HG03097 (cell line): ENCODE data around the gene INIP.
"Not testable (repeated sequence)": the region's sequence is repeated elsewhere in the genome, so short reads cannot be mapped to it uniquely, and the experiment has no call there.

ENCODE experiments used
- ATAC-seq: cut with Tn5 transposase; IDR thresholded peaks from one replicate; pipeline ENCODE4 v1.9.1; 2021; ENCODE audit not compliant: unreplicated experiment, low FRiP score

INIP gene

DNA sequence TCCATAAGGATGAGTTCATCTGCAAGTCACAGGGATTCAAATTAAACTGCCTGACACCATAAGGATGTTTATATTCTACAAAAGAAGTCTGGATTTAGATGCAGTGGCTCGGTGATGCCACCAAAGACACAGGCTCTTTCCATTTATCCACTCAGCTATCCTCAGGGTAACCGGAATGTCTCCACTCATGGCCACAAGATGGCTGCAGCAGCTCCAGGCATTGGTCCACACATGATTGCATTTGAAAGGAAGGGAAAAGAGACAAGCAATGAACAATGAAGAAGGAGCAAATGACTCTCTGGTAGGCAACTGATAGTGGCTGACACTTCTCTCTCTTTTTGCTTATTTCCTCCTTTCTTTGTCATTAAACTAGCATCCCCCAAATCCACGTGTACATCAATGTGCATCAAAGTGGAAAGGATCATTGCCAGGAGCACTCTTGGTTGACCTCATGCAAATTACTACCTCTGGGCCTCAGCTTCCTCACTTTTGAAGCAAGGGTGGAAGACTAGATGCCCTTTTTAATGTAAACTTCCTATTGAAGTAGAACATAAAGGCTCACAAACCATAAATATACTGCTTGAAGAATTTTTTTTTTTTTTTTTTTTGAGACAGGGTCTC lies 25.4 kb upstream of the INIP start:
- no peak for ATAC-seq

DNA sequence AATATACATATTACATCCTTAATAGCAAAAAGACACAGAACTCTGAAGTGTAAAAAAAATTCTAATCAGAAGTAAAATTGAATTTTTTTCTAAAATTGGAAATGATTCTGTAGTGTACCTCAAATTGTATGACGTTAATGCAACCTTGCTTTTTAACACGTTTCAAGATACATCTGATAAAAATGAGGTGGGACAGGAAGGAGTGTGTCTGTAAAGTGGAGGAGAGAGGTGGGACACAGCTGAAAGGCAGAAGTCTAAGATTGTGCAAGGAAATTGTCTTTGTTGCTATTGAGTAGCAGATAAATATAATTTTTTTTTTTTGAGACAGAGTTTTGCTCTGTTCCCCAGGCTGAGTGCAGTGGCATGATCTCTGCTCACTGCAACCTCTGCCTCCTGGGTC lies 17.0 kb upstream of the INIP start:
- ATAC-seq, result no peak

- no peak for ATAC-seq
Measured at GRCh38 chr9:112731971-112732370, 14.1 kb upstream of the INIP start.

- ATAC-seq, result no peak
Measured at GRCh38 chr9:112728401-112728800, 10.5 kb upstream of the INIP start.

- no peak for ATAC-seq
Measured at GRCh38 chr9:112726428-112726827, 8.5 kb upstream of the INIP start.

- ATAC-seq, result no peak
Measured at GRCh38 chr9:112725961-112726360, 8.0 kb upstream of the INIP start.

DNA sequence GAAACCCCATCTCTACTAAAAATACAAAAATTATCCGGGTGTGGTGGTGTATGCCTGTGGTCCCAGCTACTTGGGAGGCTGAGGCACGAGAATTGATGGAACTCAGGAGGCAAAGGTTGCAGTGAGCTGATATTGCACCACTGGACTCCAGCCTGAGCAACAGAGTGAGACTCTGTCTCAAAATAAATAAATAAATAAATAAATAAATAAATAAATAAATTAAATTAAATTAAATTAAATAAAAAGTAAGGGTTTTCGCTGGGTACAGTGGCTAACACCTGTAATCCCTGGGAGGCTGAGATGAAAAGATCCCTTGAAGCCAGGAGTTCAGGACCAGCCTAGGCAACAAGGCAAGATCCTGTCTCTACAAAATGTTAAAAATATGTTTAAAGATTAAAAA lies 4.8 kb upstream of the INIP start:
- not testable (repeated sequence) for ATAC-seq

DNA sequence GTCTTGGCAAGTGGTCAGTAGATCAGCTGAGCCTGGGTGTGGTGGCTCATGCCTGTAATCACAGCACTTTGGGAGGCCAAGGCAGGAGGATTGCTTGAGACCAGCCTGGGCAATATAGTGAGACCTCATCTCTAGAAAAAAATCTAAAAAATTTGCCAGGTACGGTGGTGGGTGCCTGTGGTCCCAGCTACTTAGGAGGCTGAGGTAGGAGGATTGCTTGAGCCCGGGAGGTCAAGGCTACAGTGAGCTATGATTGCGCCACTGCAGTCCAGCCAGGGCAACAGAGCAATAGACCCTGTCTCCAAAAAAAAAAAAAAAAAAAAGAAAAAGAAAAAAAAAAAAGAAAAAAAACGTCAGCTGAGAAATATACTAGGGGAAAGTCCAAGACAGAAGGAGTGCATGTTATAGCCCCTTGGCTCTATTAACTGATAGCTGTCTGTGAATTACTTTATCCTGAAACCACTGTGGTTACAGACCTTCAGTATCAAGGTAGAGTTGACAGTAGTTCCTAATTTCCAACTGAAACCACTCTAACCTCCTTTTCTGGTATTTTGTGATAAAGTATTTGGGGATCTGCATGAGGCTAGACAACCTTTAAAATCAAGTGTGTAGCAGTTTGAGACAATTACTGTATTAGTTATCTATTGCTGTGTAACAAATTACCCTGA lies 2.3 kb upstream of the INIP start:
- no peak for ATAC-seq

DNA sequence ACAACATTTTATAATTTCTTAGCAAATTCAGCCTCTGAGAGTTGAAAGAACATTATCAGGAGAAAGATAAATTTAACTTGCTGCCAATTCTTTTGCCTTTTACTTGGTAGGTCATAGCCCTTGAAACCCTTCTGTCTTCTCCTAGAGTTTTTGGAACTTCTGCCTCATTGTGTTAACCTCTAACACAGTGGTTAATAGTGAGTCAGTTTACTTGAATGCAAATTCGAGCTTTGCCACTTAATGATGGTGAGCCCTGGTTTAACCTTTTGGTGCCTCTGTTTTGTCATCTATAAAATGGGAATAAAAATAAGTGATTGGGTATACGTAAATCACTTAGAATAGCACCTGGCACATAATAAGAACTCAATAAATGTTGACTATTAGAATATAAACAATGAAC lies 1.8 kb upstream of the INIP start:
- no peak for ATAC-seq

DNA sequence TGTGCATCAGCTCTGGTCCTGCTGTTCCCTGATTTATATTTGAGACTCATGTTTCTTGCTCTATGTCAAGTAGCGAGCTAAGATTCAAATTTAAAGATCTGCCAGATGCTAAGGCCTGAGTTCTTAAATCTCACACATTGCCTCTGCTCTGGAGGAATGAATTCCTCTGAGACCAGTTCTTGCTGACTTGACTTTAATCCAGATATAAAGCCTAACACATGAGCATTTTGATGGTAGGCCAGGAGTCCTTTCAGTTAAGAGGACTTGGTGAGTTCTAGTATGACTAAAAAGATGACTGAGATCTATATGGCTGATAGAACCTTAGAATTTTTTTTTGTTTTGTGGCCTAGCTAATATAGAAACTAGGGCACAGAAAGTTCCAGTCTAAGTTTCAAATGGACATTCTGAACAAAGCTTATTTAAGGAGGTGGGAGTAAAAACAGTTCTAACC lies 1.3 kb upstream of the INIP start:
- no peak for ATAC-seq

DNA sequence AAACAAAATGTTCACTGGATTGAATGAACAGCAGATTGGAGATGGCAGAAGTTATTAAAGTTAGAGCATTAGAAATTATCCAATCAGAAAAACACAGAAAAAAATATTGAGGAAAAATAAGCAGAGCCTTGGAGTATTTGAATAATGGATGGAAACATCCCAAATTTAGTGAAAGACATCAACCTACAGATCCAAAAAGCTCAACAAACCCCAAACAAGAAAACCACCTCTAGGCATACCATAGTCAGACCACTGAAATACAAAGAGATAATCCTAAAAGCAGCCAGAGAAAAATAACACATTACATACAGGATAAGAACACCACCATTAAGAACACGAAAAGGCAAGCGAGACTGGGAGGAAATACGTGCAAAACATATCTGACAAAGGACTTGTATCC lies 5.2 kb downstream of the INIP start:
- ATAC-seq, result no peak

GRCh38 chr9:112711050-112711689 lies 6.7 kb downstream of the INIP start:
- no peak for ATAC-seq

GRCh38 chr9:112705768-112706427 lies 12.0 kb downstream of the INIP start:
- ATAC-seq, result no peak

DNA sequence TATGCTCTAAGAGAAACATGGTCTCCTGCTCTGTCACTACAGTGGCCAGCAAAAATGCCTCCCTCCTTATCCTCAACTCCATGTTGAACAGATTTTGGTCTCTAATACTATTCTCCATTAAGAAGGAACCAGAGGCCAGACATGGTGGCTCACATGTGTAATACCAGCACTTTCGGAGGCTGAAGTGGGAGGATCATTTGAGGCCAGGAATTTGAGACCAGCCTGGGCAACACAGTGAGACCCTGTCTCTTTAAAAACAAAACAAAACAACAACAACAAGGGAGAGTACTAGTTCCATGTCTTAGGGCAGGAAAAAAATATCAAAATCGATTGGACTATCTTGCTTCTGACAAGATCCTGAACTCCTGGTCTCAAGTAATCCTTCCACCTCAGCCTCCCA lies 14.6 kb downstream of the INIP start:
- ATAC-seq, result no peak

- ATAC-seq, result no peak
Measured at GRCh38 chr9:112700085-112700484, 17.8 kb downstream of the INIP start.

DNA sequence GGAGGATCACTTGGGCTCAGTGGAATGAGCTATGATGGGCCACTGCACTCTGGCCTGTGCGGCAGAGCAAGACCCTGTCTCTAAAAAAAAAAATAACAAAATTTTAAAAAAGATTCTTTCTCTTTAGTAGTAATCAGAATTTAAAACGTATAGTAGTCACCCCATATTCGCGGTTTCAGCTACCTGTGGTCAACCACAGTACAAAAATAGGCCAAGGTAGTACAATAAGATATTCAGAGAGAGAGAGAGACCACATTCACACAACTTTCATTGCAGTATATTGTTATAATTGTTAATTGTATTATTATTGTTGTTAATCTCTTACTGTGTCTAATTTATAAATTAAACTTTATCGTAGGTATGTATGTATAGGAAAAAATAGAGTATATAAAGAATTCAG lies 18.7 kb downstream of the INIP start:
- ATAC-seq, result no peak

- ATAC-seq, result no peak
Measured at GRCh38 chr9:112696461-112696860, 21.5 kb downstream of the INIP start.

DNA sequence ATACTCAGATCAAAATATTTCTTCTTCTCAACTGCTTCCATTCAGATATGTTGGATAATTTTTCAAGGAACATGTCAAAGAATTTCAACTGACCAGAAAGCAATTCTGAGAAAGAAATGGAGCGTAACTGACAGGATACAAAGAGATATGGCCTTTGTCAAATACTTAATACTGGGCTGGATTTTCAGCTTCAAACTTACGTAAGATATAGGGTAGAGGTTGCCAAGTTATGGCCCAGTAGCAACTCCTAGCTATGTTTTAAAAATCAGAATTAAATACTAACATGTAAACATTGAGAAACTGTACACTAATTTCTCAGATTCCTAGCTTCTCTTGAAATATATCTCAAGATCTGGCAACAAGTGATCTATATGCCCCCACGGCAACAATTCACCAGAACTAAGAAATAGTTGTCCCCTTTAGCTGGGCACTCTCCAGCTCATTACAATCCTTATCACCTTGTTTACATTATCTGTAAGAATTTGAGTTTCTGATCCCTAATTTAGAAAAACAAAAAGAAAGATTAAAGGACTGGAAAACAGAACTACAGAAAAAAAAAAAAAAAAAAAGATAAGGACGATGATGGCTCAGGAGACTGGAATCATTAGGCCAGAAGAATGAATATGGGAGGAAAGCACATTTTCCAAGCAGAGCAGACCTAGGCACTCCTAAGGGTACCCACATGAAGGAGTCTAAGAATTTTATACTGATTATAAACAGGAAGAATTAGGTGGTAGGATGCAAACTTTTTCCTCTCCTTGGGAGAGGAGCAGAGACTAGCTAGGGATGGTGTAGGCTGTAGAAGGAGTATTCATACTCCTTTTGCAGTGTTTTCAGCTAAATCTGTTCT lies 23.0 kb downstream of the INIP start:
- ATAC-seq, result no peak

- ATAC-seq, result no peak
Measured at GRCh38 chr9:112689161-112689740, 28.7 kb downstream of the INIP start.

DNA sequence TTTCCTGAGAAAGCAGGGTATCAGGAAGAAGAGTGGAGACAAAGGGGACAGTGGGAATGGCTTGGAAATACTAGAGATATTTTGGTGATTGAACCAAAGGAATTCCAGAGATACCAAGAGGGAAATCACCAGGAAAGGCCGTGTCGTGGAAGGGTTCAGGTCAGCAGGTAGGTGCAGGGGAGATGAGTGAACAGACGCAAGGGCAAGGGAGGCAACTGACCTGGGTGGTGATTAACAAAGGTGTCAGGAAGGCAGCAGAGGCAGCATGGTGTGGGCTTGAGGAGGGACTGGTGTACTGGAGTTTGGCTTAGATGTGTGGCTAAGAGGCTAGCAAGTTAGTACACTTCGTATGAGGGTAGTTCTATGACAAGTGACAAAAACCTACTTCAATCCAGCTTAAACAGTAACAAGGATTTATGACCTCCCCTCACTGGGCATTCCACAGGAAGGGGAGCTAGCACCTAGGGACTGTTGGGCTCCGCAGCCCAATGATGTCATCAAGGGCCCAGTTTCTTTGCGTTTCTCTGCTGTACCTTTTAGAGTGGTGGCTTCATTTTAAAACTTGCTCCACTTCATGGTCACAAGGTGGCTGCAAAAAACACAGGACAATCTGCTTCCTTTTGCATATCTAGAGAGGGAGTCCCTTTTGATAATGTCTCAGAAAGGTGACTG lies 37.0 kb downstream of the INIP start:
- no peak for ATAC-seq
